ENCODE data around the gene STAC3.

- no peak for TF ChIP-seq ZNF274 (IDR thresholded peaks at IDR 0.05; ENCODE audit: low read depth, low read length)
- TF ChIP-seq SUZ12 (IDR thresholded peaks at IDR 0.05; ENCODE audit: extremely low read depth, insufficient read depth, insufficient read length) = no peak
- no peak for TF ChIP-seq YY1 (IDR thresholded peaks at IDR 0.05; ENCODE audit: insufficient read depth, insufficient read length)
Measured at GRCh38 chr12:57266681-57267080, 15.7 kb upstream of the STAC3 start.

Data from NT2/D1 (cell line).